HepG2 (cell line): ENCODE data around the gene AP1S3. TPM values are rescaled to one million over a fixed set of nuclear protein-coding genes. Genes with fewer than 3 reads are reported as not detected.
A peak's percentile ranks its signal among the peaks of the same experiment; 100 is the strongest.

Source experiments
- CEBPB ChIP-seq: IDR thresholded peaks from 2 replicates; pipeline ENCODE4 v1.6.1; 2011; ENCODE audit warnings: low read depth, low read length, improper control_type of control experiment, borderline replicate concordance
- DPF2 ChIP-seq: sonication (generic); formaldehyde crosslinking; IDR thresholded peaks from 2 replicates; pipeline ENCODE4 v1.4.0; 2020; ENCODE audit warnings: mild to moderate bottlenecking, low read depth, missing genetic modification reagents, borderline replicate concordance
- HMG20A ChIP-seq: IDR thresholded peaks from 2 replicates; pipeline ENCODE4 v1.6.1; 2016; ENCODE audit warnings: borderline replicate concordance
- IRF2 ChIP-seq: IDR thresholded peaks from 2 replicates; pipeline ENCODE4 v1.6.1; 2018; ENCODE audit warnings: missing genetic modification reagents, missing compliant biosample characterization
- KDM6A ChIP-seq: IDR thresholded peaks from 2 replicates; pipeline ENCODE4 v1.6.1; 2016; ENCODE audit warnings: low read depth
- PAF1 ChIP-seq: IDR thresholded peaks from 2 replicates; pipeline ENCODE4 v1.6.1; 2016; ENCODE audit warnings: missing genetic modification reagents, missing compliant biosample characterization
- TGIF2 ChIP-seq: IDR thresholded peaks from 2 replicates; pipeline ENCODE4 v1.6.1; 2016; ENCODE audit warnings: control low read depth, missing compliant biosample characterization
- ZNF235 ChIP-seq: sonication (generic); formaldehyde crosslinking; IDR thresholded peaks from 2 replicates; pipeline ENCODE4 v1.8.1; 2023; ENCODE audit warnings: mild to moderate bottlenecking, missing genetic modification reagents, borderline replicate concordance
- ZNF337 ChIP-seq: sonication (generic); formaldehyde crosslinking; IDR thresholded peaks from 2 replicates; pipeline ENCODE4 v1.5.1; 2020; ENCODE audit warnings: missing genetic modification reagents, low read depth, mild to moderate bottlenecking, borderline replicate concordance
- ZNF44 ChIP-seq: sonication (generic); formaldehyde crosslinking; IDR thresholded peaks from 2 replicates; pipeline ENCODE4 v1.5.1; 2020; ENCODE audit warnings: mild to moderate bottlenecking, missing genetic modification reagents
- ZNF510 ChIP-seq: sonication (generic); formaldehyde crosslinking; IDR thresholded peaks from 2 replicates; pipeline ENCODE4 v1.4.0; 2020; ENCODE audit warnings: low read depth, mild to moderate bottlenecking, missing genetic modification reagents
- ZNF670 ChIP-seq: sonication (generic); formaldehyde crosslinking; IDR thresholded peaks from 2 replicates; pipeline ENCODE4 v1.8.0; 2022; ENCODE audit warnings: mild to moderate bottlenecking, missing genetic modification reagents, borderline replicate concordance
- ZNF713 ChIP-seq: sonication (generic); formaldehyde crosslinking; IDR thresholded peaks from 2 replicates; pipeline ENCODE4 v1.4.0; 2020; ENCODE audit warnings: mild to moderate bottlenecking, missing genetic modification reagents
- ZNF724P ChIP-seq: sonication (generic); formaldehyde crosslinking; IDR thresholded peaks from 2 replicates; pipeline ENCODE4 v1.8.0; 2022; ENCODE audit warnings: missing genetic modification reagents, borderline replicate concordance
- ZNF850 ChIP-seq: sonication (generic); formaldehyde crosslinking; conservative IDR thresholded peaks from 2 replicates; pipeline ENCODE4 v1.9.0; 2021; ENCODE audit warnings: mild to moderate bottlenecking, missing genetic modification reagents
- ZSCAN25 ChIP-seq: sonication (generic); formaldehyde crosslinking; IDR thresholded peaks from 2 replicates; pipeline ENCODE4 v1.8.0; 2022; ENCODE audit warnings: mild to moderate bottlenecking, missing genetic modification reagents
- polyA plus RNA-seq, 8 experiments: library from polyadenylated mRNA; depleted of rRNA in 3 of 8; stranded (reverse) in 7 of 8; unstranded in 1 of 8; fragments of >200 nt; fragmentation: Illumina TruSeq in 4 of 8; extraction: Trizol in 4 of 8; gene quantifications; 2 replicates each; pipeline versions ENCODE4 v1.2.1 to v1.2.3, GENCODE V29; 2011 to 2016; ENCODE audit warnings: low read depth in 4 of 8, missing spikeins in 1 of 8, mixed read lengths in 1 of 8; ENCODE audit not compliant: insufficient read depth in 1 of 8
- total RNA-seq, 5 experiments: library from RNA; depleted of rRNA; stranded (reverse); fragments of >200 nt; fragmentation: Illumina TruSeq; extraction: Trizol; gene quantifications; 2 replicates each; pipeline ENCODE4 v1.2.3, GENCODE V29; 2016; ENCODE audit warnings: low read depth in 1 of 5
- TF ChIP-seq, protein P1 (sequence below): sonication (generic); formaldehyde crosslinking; IDR thresholded peaks from 2 replicates; pipeline ENCODE4 v1.4.0; 2020; ENCODE audit warnings: missing genetic modification reagents, borderline replicate concordance
- TF ChIP-seq, protein P2 (sequence below): sonication (generic); formaldehyde crosslinking; IDR thresholded peaks from 2 replicates; pipeline ENCODE4 v1.8.0; 2022; ENCODE audit warnings: mild to moderate bottlenecking, missing genetic modification reagents, borderline replicate concordance
- TF ChIP-seq, protein P3 (sequence below): fragments of 450-650 bp; IDR thresholded peaks from 2 replicates; pipeline ENCODE4 v1.6.1; 2017; ENCODE audit warnings: mild to moderate bottlenecking
- TF ChIP-seq, protein P4 (sequence below): IDR thresholded peaks from 2 replicates; pipeline ENCODE4 v1.6.1; 2016

The AP1S3 gene
- total and polyA plus RNA-seq, 2 of the 13 experiments (the other 11 are each of a cell fraction or from before 2014, with no cell fraction given) = 3.0 to 16.3 TPM

DNA sequence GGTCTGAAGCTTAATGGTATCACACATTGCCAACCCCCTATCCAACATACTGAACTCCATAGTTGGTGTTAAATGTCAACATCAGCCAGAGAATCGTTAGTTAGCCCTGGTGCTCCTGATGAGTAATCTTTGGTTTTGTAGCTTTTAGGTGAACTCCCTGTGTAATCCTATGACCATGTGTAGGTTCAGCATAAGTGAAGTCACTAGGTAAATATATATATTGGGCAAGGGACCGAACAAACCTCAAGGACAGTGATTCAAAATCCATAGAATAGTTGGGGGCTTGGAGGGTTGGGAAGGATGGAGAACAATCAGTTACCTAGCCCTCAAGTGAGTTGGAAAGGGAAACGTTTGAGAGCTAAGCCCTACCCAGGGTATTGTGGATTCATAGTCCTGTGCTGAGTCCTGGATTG lies 16.0 kb upstream of the AP1S3 start (continued):
- TF ChIP-seq KDM6A (CRISPR knock-in tag) (0 out of 2 replicates have a peak, but pooled peaks have one; percentile 22), TGIF2 (CRISPR knock-in tag) (no peak), ZNF850 (no peak), ZNF713 (CRISPR knock-in tag) (no peak), ZNF510 (CRISPR knock-in tag) (no peak), DPF2 (CRISPR knock-in tag) (no peak), ZNF44 (CRISPR knock-in tag) (peak; percentile 65; the same call in 1 of the 2 replicates), IRF2 (0 out of 2 replicates have a peak, but pooled peaks have one; percentile 44), ZNF724P (no peak), ZNF670 (no peak), PAF1 (CRISPR knock-in tag) (no peak), ZNF337 (CRISPR knock-in tag) (no peak), ZNF235 (CRISPR knock-in tag) (no peak), HMG20A (CRISPR knock-in tag) (peak; percentile 74; the same call in 1 of the 2 replicates), CEBPB (peak; percentile 73; the same call in 1 of the 2 replicates), ZSCAN25 (CRISPR knock-in tag) (no peak)
- TF ChIP-seq, protein P1, sequence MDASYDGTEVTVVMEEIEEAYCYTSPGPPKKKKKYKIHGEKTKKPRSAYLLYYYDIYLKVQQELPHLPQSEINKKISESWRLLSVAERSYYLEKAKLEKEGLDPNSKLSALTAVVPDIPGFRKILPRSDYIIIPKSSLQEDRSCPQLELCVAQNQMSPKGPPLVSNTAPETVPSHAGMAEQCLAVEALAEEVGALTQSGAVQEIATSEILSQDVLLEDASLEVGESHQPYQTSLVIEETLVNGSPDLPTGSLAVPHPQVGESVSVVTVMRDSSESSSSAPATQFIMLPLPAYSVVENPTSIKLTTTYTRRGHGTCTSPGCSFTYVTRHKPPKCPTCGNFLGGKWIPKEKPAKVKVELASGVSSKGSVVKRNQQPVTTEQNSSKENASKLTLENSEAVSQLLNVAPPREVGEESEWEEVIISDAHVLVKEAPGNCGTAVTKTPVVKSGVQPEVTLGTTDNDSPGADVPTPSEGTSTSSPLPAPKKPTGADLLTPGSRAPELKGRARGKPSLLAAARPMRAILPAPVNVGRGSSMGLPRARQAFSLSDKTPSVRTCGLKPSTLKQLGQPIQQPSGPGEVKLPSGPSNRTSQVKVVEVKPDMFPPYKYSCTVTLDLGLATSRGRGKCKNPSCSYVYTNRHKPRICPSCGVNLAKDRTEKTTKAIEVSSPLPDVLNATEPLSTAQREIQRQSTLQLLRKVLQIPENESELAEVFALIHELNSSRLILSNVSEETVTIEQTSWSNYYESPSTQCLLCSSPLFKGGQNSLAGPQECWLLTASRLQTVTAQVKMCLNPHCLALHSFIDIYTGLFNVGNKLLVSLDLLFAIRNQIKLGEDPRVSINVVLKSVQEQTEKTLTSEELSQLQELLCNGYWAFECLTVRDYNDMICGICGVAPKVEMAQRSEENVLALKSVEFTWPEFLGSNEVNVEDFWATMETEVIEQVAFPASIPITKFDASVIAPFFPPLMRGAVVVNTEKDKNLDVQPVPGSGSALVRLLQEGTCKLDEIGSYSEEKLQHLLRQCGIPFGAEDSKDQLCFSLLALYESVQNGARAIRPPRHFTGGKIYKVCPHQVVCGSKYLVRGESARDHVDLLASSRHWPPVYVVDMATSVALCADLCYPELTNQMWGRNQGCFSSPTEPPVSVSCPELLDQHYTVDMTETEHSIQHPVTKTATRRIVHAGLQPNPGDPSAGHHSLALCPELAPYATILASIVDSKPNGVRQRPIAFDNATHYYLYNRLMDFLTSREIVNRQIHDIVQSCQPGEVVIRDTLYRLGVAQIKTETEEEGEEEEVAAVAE (CRISPR knock-in tag) = 0 out of 2 replicates have a peak, but pooled peaks have one; percentile 28
- TF ChIP-seq, protein P2, sequence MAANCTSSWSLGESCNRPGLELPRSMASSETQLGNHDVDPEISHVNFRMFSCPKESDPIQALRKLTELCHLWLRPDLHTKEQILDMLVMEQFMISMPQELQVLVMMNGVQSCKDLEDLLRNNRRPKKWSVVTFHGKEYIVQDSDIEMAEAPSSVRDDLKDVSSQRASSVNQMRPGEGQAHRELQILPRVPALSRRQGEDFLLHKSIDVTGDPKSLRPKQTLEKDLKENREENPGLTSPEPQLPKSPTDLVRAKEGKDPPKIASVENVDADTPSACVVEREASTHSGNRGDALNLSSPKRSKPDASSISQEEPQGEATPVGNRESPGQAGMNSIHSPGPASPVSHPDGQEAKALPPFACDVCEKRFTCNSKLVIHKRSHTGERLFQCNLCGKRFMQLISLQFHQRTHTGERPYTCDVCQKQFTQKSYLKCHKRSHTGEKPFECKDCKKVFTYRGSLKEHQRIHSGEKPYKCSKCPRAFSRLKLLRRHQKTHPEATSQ = peak; percentile 78; the same call in 1 of the 2 replicates
- TF ChIP-seq, protein P3, sequence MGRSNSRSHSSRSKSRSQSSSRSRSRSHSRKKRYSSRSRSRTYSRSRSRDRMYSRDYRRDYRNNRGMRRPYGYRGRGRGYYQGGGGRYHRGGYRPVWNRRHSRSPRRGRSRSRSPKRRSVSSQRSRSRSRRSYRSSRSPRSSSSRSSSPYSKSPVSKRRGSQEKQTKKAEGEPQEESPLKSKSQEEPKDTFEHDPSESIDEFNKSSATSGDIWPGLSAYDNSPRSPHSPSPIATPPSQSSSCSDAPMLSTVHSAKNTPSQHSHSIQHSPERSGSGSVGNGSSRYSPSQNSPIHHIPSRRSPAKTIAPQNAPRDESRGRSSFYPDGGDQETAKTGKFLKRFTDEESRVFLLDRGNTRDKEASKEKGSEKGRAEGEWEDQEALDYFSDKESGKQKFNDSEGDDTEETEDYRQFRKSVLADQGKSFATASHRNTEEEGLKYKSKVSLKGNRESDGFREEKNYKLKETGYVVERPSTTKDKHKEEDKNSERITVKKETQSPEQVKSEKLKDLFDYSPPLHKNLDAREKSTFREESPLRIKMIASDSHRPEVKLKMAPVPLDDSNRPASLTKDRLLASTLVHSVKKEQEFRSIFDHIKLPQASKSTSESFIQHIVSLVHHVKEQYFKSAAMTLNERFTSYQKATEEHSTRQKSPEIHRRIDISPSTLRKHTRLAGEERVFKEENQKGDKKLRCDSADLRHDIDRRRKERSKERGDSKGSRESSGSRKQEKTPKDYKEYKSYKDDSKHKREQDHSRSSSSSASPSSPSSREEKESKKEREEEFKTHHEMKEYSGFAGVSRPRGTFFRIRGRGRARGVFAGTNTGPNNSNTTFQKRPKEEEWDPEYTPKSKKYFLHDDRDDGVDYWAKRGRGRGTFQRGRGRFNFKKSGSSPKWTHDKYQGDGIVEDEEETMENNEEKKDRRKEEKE = no peak
- TF ChIP-seq, protein P4, sequence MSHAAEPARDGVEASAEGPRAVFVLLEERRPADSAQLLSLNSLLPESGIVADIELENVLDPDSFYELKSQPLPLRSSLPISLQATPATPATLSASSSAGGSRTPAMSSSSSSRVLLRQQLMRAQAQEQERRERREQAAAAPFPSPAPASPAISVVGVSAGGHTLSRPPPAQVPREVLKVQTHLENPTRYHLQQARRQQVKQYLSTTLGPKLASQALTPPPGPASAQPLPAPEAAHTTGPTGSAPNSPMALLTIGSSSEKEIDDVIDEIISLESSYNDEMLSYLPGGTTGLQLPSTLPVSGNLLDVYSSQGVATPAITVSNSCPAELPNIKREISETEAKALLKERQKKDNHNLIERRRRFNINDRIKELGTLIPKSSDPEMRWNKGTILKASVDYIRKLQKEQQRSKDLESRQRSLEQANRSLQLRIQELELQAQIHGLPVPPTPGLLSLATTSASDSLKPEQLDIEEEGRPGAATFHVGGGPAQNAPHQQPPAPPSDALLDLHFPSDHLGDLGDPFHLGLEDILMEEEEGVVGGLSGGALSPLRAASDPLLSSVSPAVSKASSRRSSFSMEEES (CRISPR knock-in tag) = peak; percentile 58; the same call in 1 of the 2 replicates
